GM12878 (cell line): ENCODE data around the gene PPRC1. TPM values are rescaled to one million over a fixed set of nuclear protein-coding genes. Genes with fewer than 3 reads are reported as not detected.

ENCODE experiments used
- ATAC-seq: fragments of 200-7000 bp; cut with Tn5 transposase; 3 replicates; pipeline ENCODE4 v1.9.1; 2020; ENCODE audit warnings: mild to moderate bottlenecking, moderate library complexity
- BruUV-seq: library from RNA; stranded (reverse); fragments of 400-500 nt; replicated peaks from 2 replicates; lab custom pipeline; 2021; lab: Mats Ljungman, UMichigan
- CTCF ChIA-PET: fragments of 300-600 bp; sonication (Branson Sonifier 250); formaldehyde crosslinking; extraction: SDS; loops from one replicate; lab custom pipeline; 2021; ENCODE audit warnings: inconsistent platforms; lab: Yijun Ruan, JAX
- POLR2A ChIA-PET: fragments of 350-600 bp; formaldehyde crosslinking; extraction: SDS; loops from one replicate; lab custom pipeline; 2021; ENCODE audit warnings: inconsistent platforms; lab: Charles Lee
- RAD21 ChIA-PET: fragments of 300-600 bp; sonication (Branson Sonifier 250); formaldehyde crosslinking; loops from one replicate; lab custom pipeline; 2023; ENCODE audit warnings: antibody characterized with exemption; ENCODE audit not compliant: unreplicated experiment; lab: Charles Lee
- SMC1A ChIA-PET: fragments of 300-600 bp; sonication (Branson Sonifier 250); formaldehyde crosslinking; loops from one replicate; lab custom pipeline; 2023; ENCODE audit not compliant: unreplicated experiment, uncharacterized antibody; lab: Charles Lee
- DNase-seq: peaks from one replicate; pipeline ENCODE4 v3.0.0-alpha.2; 2011; ENCODE audit warnings: low read depth, low spot score
- FAIRE-seq: peaks from 3 replicates; lab custom pipeline; 2011; peaks lifted over from hg19 to GRCh38; lab: Jason Lieb, UNC
- H2AFZ ChIP-seq: 2 replicates; pipeline ENCODE4 v1.6.0; 2011; ENCODE audit warnings: low read depth, low read length, control low read depth; ENCODE audit not compliant: control insufficient read depth
- H3K27ac ChIP-seq: 2 replicates; pipeline ENCODE4 v1.5.1; 2011; ENCODE audit warnings: control low read depth; ENCODE audit not compliant: control insufficient read depth, insufficient read depth
- H3K27me3 ChIP-seq, 2 experiments: replicated peaks in 1 of 2; 2 replicates each; pipeline versions ENCODE4 v1.6.0 to v1.6.1; 2011; ENCODE audit warnings: low read length in 1 of 2; ENCODE audit not compliant: control insufficient read depth in 2 of 2, insufficient read depth in 2 of 2
- H3K36me3 ChIP-seq, 2 experiments: 2 replicates each; pipeline ENCODE4 v1.5.1; 2011; ENCODE audit warnings: low read length in 1 of 2; ENCODE audit not compliant: control insufficient read depth in 2 of 2, insufficient read depth in 2 of 2
- H3K4me1 ChIP-seq: 2 replicates; pipeline ENCODE4 v1.6.1; 2011; ENCODE audit warnings: mild to moderate bottlenecking, low read length, moderate library complexity, mixed read lengths; ENCODE audit not compliant: control insufficient read depth, insufficient read depth
- H3K4me2 ChIP-seq: 2 replicates; pipeline ENCODE4 v1.6.0; 2011; ENCODE audit warnings: control low read depth; ENCODE audit not compliant: control insufficient read depth, insufficient read depth
- H3K4me3 ChIP-seq: fragments of 200-600 bp; sonication (generic); 2 replicates; pipeline ENCODE4 v1.5.1; 2016
- H3K79me2 ChIP-seq: 2 replicates; pipeline ENCODE4 v1.6.0; 2011; ENCODE audit warnings: low read length; ENCODE audit not compliant: control insufficient read depth, insufficient read depth
- H3K9ac ChIP-seq: 2 replicates; pipeline ENCODE4 v1.8.0; 2011; ENCODE audit warnings: low read length, control low read depth, mixed read lengths; ENCODE audit not compliant: control insufficient read depth, insufficient read depth
- H3K9me3 ChIP-seq: replicated peaks from 3 replicates; pipeline ENCODE4 v1.5.1; 2011; ENCODE audit warnings: mild to moderate bottlenecking, low read length; ENCODE audit not compliant: control insufficient read depth, insufficient read depth
- H4K20me1 ChIP-seq: 2 replicates; pipeline ENCODE4 v1.6.0; 2011; ENCODE audit not compliant: control insufficient read depth, insufficient read depth
- CEBPB ChIP-seq, 2 experiments: fragments of 150-350 bp in 1 of 2; IDR thresholded peaks; 2 replicates each; pipeline ENCODE4 v1.6.1; 2012 to 2014; ENCODE audit warnings: low read depth in 2 of 2, low read length in 2 of 2, borderline replicate concordance in 1 of 2, inconsistent platforms in 1 of 2
- POLR2A ChIP-seq: IDR thresholded peaks from 2 replicates; pipeline ENCODE4 v1.6.1; 2011; ENCODE audit warnings: low read depth, mild to moderate bottlenecking, low read length
- POLR2AphosphoS5 ChIP-seq: IDR thresholded peaks from 2 replicates; pipeline ENCODE4 v1.6.1; 2011; ENCODE audit warnings: mild to moderate bottlenecking, low read length, inconsistent platforms
- WGBS: methylation state at CpG from one replicate; pipeline ENCODE4 v1.1.6; 2016; ENCODE audit warnings: low lambda C conversion rate; ENCODE audit not compliant: insufficient replicate concordance, insufficient coverage; ENCODE audit errors: missing lambda C conversion rate; 5-methylcytosine and 5-hydroxymethylcytosine counted together
- in situ Hi-C: fragments of 300-500 bp; cut with MboI; formaldehyde crosslinking; loops from 9 replicates; pipeline ENCODE4 v1.14.3; 2018; ENCODE audit warnings: mixed read lengths
- intact Hi-C: fragments of 100-400 bp; cut with micrococcal nuclease; formaldehyde crosslinking; loops from one replicate; pipeline ENCODE4 v1.14.2; 2022; ENCODE audit not compliant: unreplicated experiment
- polyA plus RNA-seq, 11 experiments: library from polyadenylated mRNA; depleted of rRNA in 4 of 11; unstranded in 6 of 11; stranded (reverse) in 5 of 11; fragments of >200 nt; fragmentation: Nextera tagmentation in 4 of 11; fragmentation: Illumina TruSeq in 1 of 11; extraction: Ambion mirVana in 4 of 11; extraction: Trizol in 1 of 11; gene quantifications; 1 replicate in 1 of 11; 2 replicates in 10 of 11; pipeline versions ENCODE4 v1.2.1 to v1.2.3, GENCODE V29; 2011 to 2016; ENCODE audit warnings: inconsistent platforms in 2 of 11, missing spikeins in 2 of 11, low read depth in 1 of 11
- total RNA-seq, 4 experiments: library from RNA; depleted of rRNA in 3 of 4; stranded (reverse); fragments of >200 nt in 3 of 4; fragmentation: Illumina TruSeq in 1 of 4; extraction: Trizol in 1 of 4; gene quantifications; 2 replicates each; pipeline versions ENCODE4 v1.2.1 to v1.2.3, GENCODE V29; 2013 to 2021
- TF ChIP-seq, protein P1 (sequence below): fragments of 450-650 bp; IDR thresholded peaks from 2 replicates; pipeline ENCODE4 v1.6.1; 2016; ENCODE audit warnings: mild to moderate bottlenecking, moderate library complexity, borderline replicate concordance
- TF ChIP-seq, protein P2 (sequence below): fragments of 450-650 bp; IDR thresholded peaks from 2 replicates; pipeline ENCODE4 v1.6.1; 2014; ENCODE audit warnings: mild to moderate bottlenecking
- TF ChIP-seq, protein P3 (sequence below): fragments of 450-650 bp; IDR thresholded peaks from 2 replicates; pipeline ENCODE4 v1.6.1; 2017; ENCODE audit warnings: antibody characterized with exemption, mild to moderate bottlenecking, moderate library complexity

PPRC1 gene
- total and polyA plus RNA-seq, 10 of the 15 experiments (the other 5 are each of a cell fraction or from before 2014, with no cell fraction given): 13.1 to 69.8 (median 32.4) TPM

DNA sequence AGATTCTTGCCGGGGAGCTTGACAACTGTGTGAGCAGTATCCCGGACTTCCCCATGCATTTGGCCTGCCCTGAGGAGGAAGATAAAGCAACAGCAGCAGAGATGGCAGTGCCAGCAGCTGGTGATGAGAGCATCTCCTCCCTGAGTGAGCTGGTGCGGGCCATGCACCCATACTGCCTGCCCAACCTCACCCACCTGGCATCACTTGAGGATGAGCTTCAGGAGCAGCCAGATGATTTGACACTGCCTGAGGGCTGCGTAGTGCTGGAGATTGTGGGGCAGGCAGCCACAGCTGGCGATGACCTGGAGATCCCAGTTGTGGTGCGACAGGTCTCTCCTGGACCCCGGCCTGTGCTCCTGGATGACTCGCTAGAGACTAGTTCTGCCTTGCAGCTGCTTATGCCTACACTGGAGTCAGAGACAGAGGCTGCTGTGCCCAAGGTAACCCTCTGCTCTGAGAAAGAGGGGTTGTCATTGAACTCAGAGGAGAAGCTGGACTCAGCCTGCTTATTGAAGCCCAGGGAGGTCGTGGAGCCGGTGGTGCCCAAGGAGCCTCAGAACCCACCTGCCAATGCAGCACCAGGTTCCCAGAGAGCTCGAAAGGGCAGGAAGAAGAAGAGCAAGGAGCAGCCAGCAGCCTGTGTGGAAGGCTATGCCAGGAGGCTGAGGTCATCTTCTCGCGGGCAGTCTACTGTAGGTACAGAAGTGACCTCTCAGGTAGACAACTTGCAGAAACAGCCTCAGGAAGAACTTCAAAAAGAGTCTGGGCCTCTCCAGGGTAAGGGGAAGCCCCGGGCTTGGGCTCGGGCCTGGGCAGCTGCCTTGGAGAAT is 6.7 kb downstream of the PPRC1 start (continued):
- TF ChIP-seq, protein P1, sequence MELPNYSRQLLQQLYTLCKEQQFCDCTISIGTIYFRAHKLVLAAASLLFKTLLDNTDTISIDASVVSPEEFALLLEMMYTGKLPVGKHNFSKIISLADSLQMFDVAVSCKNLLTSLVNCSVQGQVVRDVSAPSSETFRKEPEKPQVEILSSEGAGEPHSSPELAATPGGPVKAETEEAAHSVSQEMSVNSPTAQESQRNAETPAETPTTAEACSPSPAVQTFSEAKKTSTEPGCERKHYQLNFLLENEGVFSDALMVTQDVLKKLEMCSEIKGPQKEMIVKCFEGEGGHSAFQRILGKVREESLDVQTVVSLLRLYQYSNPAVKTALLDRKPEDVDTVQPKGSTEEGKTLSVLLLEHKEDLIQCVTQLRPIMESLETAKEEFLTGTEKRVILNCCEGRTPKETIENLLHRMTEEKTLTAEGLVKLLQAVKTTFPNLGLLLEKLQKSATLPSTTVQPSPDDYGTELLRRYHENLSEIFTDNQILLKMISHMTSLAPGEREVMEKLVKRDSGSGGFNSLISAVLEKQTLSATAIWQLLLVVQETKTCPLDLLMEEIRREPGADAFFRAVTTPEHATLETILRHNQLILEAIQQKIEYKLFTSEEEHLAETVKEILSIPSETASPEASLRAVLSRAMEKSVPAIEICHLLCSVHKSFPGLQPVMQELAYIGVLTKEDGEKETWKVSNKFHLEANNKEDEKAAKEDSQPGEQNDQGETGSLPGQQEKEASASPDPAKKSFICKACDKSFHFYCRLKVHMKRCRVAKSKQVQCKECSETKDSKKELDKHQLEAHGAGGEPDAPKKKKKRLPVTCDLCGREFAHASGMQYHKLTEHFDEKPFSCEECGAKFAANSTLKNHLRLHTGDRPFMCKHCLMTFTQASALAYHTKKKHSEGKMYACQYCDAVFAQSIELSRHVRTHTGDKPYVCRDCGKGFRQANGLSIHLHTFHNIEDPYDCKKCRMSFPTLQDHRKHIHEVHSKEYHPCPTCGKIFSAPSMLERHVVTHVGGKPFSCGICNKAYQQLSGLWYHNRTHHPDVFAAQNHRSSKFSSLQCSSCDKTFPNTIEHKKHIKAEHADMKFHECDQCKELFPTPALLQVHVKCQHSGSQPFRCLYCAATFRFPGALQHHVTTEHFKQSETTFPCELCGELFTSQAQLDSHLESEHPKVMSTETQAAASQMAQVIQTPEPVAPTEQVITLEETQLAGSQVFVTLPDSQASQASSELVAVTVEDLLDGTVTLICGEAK: no peak
- TF ChIP-seq, protein P2, sequence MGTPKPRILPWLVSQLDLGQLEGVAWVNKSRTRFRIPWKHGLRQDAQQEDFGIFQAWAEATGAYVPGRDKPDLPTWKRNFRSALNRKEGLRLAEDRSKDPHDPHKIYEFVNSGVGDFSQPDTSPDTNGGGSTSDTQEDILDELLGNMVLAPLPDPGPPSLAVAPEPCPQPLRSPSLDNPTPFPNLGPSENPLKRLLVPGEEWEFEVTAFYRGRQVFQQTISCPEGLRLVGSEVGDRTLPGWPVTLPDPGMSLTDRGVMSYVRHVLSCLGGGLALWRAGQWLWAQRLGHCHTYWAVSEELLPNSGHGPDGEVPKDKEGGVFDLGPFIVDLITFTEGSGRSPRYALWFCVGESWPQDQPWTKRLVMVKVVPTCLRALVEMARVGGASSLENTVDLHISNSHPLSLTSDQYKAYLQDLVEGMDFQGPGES: no peak
- TF ChIP-seq CEBPB (IDR thresholded peaks at IDR 0.05; ENCODE audit: borderline replicate concordance in 1 of 2, low read depth in 2 of 2, low read length in 2 of 2): no peak

DNA sequence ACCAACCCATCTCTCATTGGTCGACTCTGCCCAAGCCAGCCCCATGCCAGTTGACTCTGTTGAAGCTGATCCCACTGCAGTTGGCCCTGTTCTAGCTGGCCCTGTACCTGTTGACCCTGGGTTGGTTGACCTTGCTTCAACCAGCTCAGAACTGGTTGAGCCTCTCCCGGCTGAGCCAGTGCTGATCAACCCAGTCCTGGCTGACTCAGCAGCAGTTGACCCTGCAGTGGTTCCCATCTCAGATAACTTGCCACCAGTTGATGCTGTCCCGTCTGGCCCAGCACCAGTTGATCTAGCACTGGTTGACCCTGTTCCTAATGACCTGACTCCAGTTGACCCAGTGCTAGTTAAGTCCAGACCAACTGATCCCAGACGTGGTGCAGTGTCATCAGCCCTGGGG is 7.4 kb downstream of the PPRC1 start:
- WGBS: 96% methylated on average over 4 of the region's 4 CpGs
- Histone ChIP-seq H3K79me2 (peaks cover 38% of the 10 kb centered on the region), H4K20me1 (no peaks in the 10 kb centered on the region; the same call in 1 of the 2 replicates), H3K9me3 (no peaks in the 10 kb centered on the region), H3K4me3 (no peak overlapping the region), H3K4me2 (no peak overlapping the region), H3K4me1 (no peaks in the 10 kb centered on the region), H3K9ac (no peak overlapping the region), H3K27ac (no peak overlapping the region), H3K27me3 (no peaks in the 10 kb centered on the region), H3K36me3 (peaks cover 51% of the 10 kb centered on the region in 2 experiments), H2AFZ (no peak overlapping the region)
- intact Hi-C loops: no loop called here
- DNase-seq (no peak), ATAC-seq (no peak; the same call in 2 of the 3 replicates), FAIRE-seq (no peak)
- ChIA-PET CTCF (no interaction called here), RAD21 (no interaction called here), SMC1A (interaction anchor here (1.0 to 3.4 kb wide), 2 partner anchors 11 to 17 kb away, joined by 3 to 29 read pairs; partner anchors contain the start of gene NOLC1), POLR2A (interaction anchor here (1.2 kb wide), 1 partner anchor 12 kb away, joined by 6 read pairs; the partner anchor contains the start of gene NOLC1)
- TF ChIP-seq, protein P3, sequence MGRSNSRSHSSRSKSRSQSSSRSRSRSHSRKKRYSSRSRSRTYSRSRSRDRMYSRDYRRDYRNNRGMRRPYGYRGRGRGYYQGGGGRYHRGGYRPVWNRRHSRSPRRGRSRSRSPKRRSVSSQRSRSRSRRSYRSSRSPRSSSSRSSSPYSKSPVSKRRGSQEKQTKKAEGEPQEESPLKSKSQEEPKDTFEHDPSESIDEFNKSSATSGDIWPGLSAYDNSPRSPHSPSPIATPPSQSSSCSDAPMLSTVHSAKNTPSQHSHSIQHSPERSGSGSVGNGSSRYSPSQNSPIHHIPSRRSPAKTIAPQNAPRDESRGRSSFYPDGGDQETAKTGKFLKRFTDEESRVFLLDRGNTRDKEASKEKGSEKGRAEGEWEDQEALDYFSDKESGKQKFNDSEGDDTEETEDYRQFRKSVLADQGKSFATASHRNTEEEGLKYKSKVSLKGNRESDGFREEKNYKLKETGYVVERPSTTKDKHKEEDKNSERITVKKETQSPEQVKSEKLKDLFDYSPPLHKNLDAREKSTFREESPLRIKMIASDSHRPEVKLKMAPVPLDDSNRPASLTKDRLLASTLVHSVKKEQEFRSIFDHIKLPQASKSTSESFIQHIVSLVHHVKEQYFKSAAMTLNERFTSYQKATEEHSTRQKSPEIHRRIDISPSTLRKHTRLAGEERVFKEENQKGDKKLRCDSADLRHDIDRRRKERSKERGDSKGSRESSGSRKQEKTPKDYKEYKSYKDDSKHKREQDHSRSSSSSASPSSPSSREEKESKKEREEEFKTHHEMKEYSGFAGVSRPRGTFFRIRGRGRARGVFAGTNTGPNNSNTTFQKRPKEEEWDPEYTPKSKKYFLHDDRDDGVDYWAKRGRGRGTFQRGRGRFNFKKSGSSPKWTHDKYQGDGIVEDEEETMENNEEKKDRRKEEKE: no peak
- TF ChIP-seq POLR2AphosphoS5 (peak; percentile 18; the same call in 1 of the 2 replicates), POLR2A (peak; percentile 40; the same call in 1 of the 2 replicates)
- in situ Hi-C loops: no loop called here
- no TSS peak for BruUV-seq
